HCT116 (cell line): ENCODE data around the gene THADA. TPM values are rescaled to one million over a fixed set of nuclear protein-coding genes. Genes with fewer than 3 reads are reported as not detected.

Experiments
- ATAC-seq: fragments of 200-7000 bp; cut with Tn5 transposase; 2 replicates; pipeline ENCODE4 v1.9.1; 2020; ENCODE audit warnings: mild to moderate bottlenecking, moderate library complexity
- BruUV-seq: library from RNA; stranded (reverse); fragments of 400-500 nt; replicated peaks from 2 replicates; lab custom pipeline; 2021; lab: Mats Ljungman, UMichigan
- CTCF ChIA-PET: fragments of 300-600 bp; sonication (Branson Sonifier 250); formaldehyde crosslinking; loops from one replicate; lab custom pipeline; 2021; ENCODE audit warnings: antibody characterized with exemption; lab: Charles Lee
- POLR2A ChIA-PET: fragments of 300-600, 350-600 bp; sonication (Branson Sonifier 250); formaldehyde crosslinking; loops from one replicate; lab custom pipeline; 2021; ENCODE audit warnings: antibody characterized with exemption; lab: Charles Lee
- RAD21 ChIA-PET, 2 experiments: fragments of 300-600 bp; sonication (Branson Sonifier 250); formaldehyde crosslinking; loops; one replicate each; lab custom pipeline; 2023; ENCODE audit warnings: low total read pairs in 2 of 2; ENCODE audit not compliant: uncharacterized antibody in 2 of 2, unreplicated experiment in 2 of 2, low non-redundant PET in 1 of 2; lab: Charles Lee
- DNase-seq: peaks from one replicate; pipeline ENCODE4 v3.0.0-alpha.2; 2010; ENCODE audit warnings: low read depth, low spot score
- H2AFZ ChIP-seq: fragments of 200-600 bp; shearing (Covaris generic), sonication (generic); 2 replicates; pipeline ENCODE4 v1.6.1; 2017; ENCODE audit warnings: low read depth, mixed run types, mixed read lengths, antibody characterized with exemption, low read length; ENCODE audit not compliant: poor library complexity, severe bottlenecking
- H3K27ac ChIP-seq: 2 replicates; pipeline ENCODE4 v1.5.1; 2012; ENCODE audit warnings: low read depth, low read length
- H3K27me3 ChIP-seq: fragments of 200-600 bp; sonication (generic); 2 replicates; pipeline ENCODE4 v1.6.1; 2016; ENCODE audit warnings: mixed run types, low read length, mixed read lengths; ENCODE audit not compliant: insufficient read depth
- H3K36me3 ChIP-seq, 2 experiments: fragments of 200-500 bp in 1 of 2; fragments of 200-600 bp in 1 of 2; sonication (Bioruptor generic) in 1 of 2; sonication (generic) in 1 of 2; 2 replicates each; pipeline versions ENCODE4 v1.5.1 to v1.6.1; 2014 to 2016; ENCODE audit warnings: low read length in 2 of 2, inconsistent platforms in 1 of 2, mixed read lengths in 1 of 2, mixed run types in 1 of 2; ENCODE audit not compliant: insufficient read depth in 2 of 2, control insufficient read depth in 1 of 2
- H3K4me1 ChIP-seq, 2 experiments: fragments of 200-600 bp in 1 of 2; sonication (generic) in 1 of 2; 2 replicates each; pipeline versions ENCODE4 v1.5.1 to v1.6.1; 2012 to 2017; ENCODE audit warnings: low read length in 2 of 2, inconsistent platforms in 1 of 2, mild to moderate bottlenecking in 1 of 2, mixed read lengths in 1 of 2, mixed run types in 1 of 2, moderate library complexity in 1 of 2; ENCODE audit not compliant: insufficient read depth in 2 of 2, control insufficient read depth in 1 of 2
- H3K4me2 ChIP-seq: fragments of 200-600 bp; sonication (generic); 2 replicates; pipeline ENCODE4 v1.6.1; 2017; ENCODE audit warnings: mixed run types, low read length, mixed read lengths
- H3K4me3 ChIP-seq, 2 experiments: fragments of 200-600 bp in 1 of 2; sonication (generic) in 1 of 2; replicated peaks in 1 of 2; 2 replicates each; pipeline ENCODE4 v1.5.1; 2011 to 2016; ENCODE audit warnings: low read length in 2 of 2, control low read depth in 1 of 2, low read depth in 1 of 2, mild to moderate bottlenecking in 1 of 2, mixed read lengths in 1 of 2, mixed run types in 1 of 2
- H3K79me2 ChIP-seq: fragments of 200-600 bp; sonication (generic); 2 replicates; pipeline ENCODE4 v1.6.1; 2017; ENCODE audit warnings: mild to moderate bottlenecking, mixed run types, low read length, moderate library complexity, mixed read lengths; ENCODE audit not compliant: insufficient read depth
- H3K9ac ChIP-seq: fragments of 200-600 bp; sonication (generic); 2 replicates; pipeline ENCODE4 v1.6.1; 2016; ENCODE audit warnings: low read length, mixed read lengths
- H3K9me2 ChIP-seq: fragments of 200-600 bp; sonication (generic), shearing (Covaris generic); 2 replicates; pipeline ENCODE4 v1.6.1; 2017; ENCODE audit warnings: mixed run types, mild to moderate bottlenecking, moderate library complexity; ENCODE audit not compliant: insufficient read depth
- H3K9me3 ChIP-seq, 2 experiments: fragments of 200-500 bp in 1 of 2; fragments of 200-600 bp in 1 of 2; sonication (Bioruptor generic) in 1 of 2; sonication (generic) in 1 of 2; 2 replicates each; pipeline ENCODE4 v1.6.1; 2014 to 2017; ENCODE audit warnings: low read length in 2 of 2, mixed read lengths in 2 of 2, inconsistent platforms in 1 of 2, low read depth in 1 of 2, mild to moderate bottlenecking in 1 of 2, mixed run types in 1 of 2, moderate library complexity in 1 of 2; ENCODE audit not compliant: control insufficient read depth in 1 of 2, insufficient read depth in 1 of 2
- H4K20me1 ChIP-seq: fragments of 200-600 bp; sonication (generic), shearing (Covaris generic); 2 replicates; pipeline ENCODE4 v1.6.1; 2017; ENCODE audit warnings: mixed run types, mild to moderate bottlenecking, moderate library complexity; ENCODE audit not compliant: insufficient read depth
- CBX3 ChIP-seq: IDR thresholded peaks from 2 replicates; pipeline ENCODE4 v1.6.1; 2012; ENCODE audit warnings: low read depth
- CEBPB ChIP-seq: IDR thresholded peaks from 2 replicates; pipeline ENCODE4 v1.6.1; 2012; ENCODE audit warnings: low read depth
- CTCF ChIP-seq, 3 experiments: fragments of 200-600 bp in 1 of 3; sonication (generic) in 1 of 3; IDR thresholded peaks in 2 of 3; conservative IDR thresholded peaks in 1 of 3; 2 replicates each; pipeline ENCODE4 v1.5.1; 2012 to 2017; ENCODE audit warnings: low read depth in 2 of 3, low read length in 2 of 3, antibody characterized with exemption in 1 of 3, borderline replicate concordance in 1 of 3, control low read depth in 1 of 3, mild to moderate bottlenecking in 1 of 3, mixed read lengths in 1 of 3, mixed run types in 1 of 3, moderate library complexity in 1 of 3; ENCODE audit not compliant: insufficient read depth in 1 of 3
- EGR1 ChIP-seq: IDR thresholded peaks from 2 replicates; pipeline ENCODE4 v1.6.1; 2012; ENCODE audit warnings: low read depth
- EZH2 ChIP-seq: fragments of 200-600 bp; sonication (generic); IDR thresholded peaks from 2 replicates; pipeline ENCODE4 v1.6.1; 2017; ENCODE audit warnings: antibody characterized with exemption, mixed run types
- POLR2A ChIP-seq: IDR thresholded peaks from 2 replicates; pipeline ENCODE4 v1.7.0; 2011; ENCODE audit warnings: borderline replicate concordance; ENCODE audit not compliant: insufficient read depth, insufficient read length; ENCODE audit errors: extremely low read depth
- RAD21 ChIP-seq: IDR thresholded peaks from 2 replicates; pipeline ENCODE4 v1.6.1; 2012; ENCODE audit warnings: low read depth, mild to moderate bottlenecking
- SIN3A ChIP-seq: IDR thresholded peaks from 2 replicates; pipeline ENCODE4 v1.6.1; 2012; ENCODE audit warnings: low read depth
- SP1 ChIP-seq: IDR thresholded peaks from 2 replicates; pipeline ENCODE4 v1.6.1; 2012; ENCODE audit warnings: low read depth
- TCF7L2 ChIP-seq: IDR thresholded peaks from 2 replicates; pipeline ENCODE4 v1.7.0; 2011; ENCODE audit warnings: borderline replicate concordance, inconsistent platforms; ENCODE audit not compliant: insufficient read depth, insufficient read length; ENCODE audit errors: extremely low read depth
- YY1 ChIP-seq: IDR thresholded peaks from 2 replicates; pipeline ENCODE4 v1.6.1; 2011; ENCODE audit warnings: low read length, low read depth, moderate library complexity, mild to moderate bottlenecking; ENCODE audit not compliant: insufficient replicate concordance; ENCODE audit errors: extremely low read depth
- ZFX ChIP-seq: fragments of 450-650 bp; IDR thresholded peaks from 2 replicates; pipeline ENCODE4 v1.6.1; 2017
- ZNF274 ChIP-seq: fragments of 200-500 bp; sonication (Bioruptor generic); IDR thresholded peaks from 2 replicates; pipeline ENCODE4 v1.6.1; 2014; ENCODE audit warnings: mild to moderate bottlenecking, low read depth, low read length, inconsistent platforms
- intact Hi-C: fragments of 100-400 bp; cut with micrococcal nuclease; formaldehyde crosslinking; loops from 2 replicates; pipeline ENCODE4 v1.10.0; 2022
- total RNA-seq: library from RNA; stranded (reverse); gene quantifications from one replicate; pipeline ENCODE4 v1.2.1, GENCODE V29; 2021; ENCODE audit not compliant: unreplicated experiment
- TF ChIP-seq, protein P1 (sequence below): IDR thresholded peaks from 2 replicates; pipeline ENCODE4 v1.6.1; 2012
- TF ChIP-seq, protein P2 (sequence below): IDR thresholded peaks from 2 replicates; pipeline ENCODE4 v1.6.1; 2011; ENCODE audit warnings: mild to moderate bottlenecking, low read length, moderate library complexity; ENCODE audit not compliant: insufficient replicate concordance; ENCODE audit errors: extremely low read depth

Gene THADA
- total RNA-seq, 1 experiment from 2014 or later: 30.7 TPM

DNA sequence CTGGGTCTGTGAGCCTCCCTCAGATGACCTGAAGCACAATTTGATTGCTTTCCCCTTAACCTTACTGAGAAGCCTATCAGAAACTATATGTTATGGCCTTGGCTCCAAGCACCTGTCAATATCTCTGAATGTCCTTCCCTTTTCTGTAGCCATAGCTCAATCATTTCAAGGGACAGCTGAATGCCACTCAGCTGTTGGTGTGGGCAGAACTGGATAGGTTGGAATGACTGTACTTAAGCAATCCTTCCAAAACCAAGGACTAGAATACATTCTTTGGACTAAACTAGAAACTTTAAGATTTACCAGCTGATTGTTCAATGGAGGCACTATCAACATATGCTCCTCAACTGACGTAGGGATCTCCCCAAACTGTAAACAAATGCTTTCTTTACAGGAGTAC is 159.4 kb downstream of the THADA start:
- H3K4me2 ChIP-seq: no peak overlapping the region
- H3K4me3 ChIP-seq: no peak overlapping the region
- H3K36me3 ChIP-seq: 0 out of 4 replicates have a peak, but pooled peaks cover 0 to 3% of the 10 kb centered on the region in 2 experiments
- ChIA-PET RAD21 (no interaction called here), POLR2A (interaction anchor here (1.0 kb wide), 1 partner anchor 10 kb away, joined by 3 read pairs; no protein-coding TSS in a partner anchor), CTCF (no interaction called here)
- H3K27me3 ChIP-seq: no peaks in the 10 kb centered on the region
- H2AFZ ChIP-seq: no peak overlapping the region
- no peaks in the 10 kb centered on the region for H3K9me3 ChIP-seq
- ATAC-seq (no peak), DNase-seq (no peak)
- no TSS peak for BruUV-seq
- no peaks in the 10 kb centered on the region for H3K9me2 ChIP-seq
- intact Hi-C loops: no loop called here
- no peaks in the 10 kb centered on the region for H3K79me2 ChIP-seq
- H3K27ac ChIP-seq: no peak overlapping the region
- H3K4me1 ChIP-seq: peaks cover 9 to 15% of the 10 kb centered on the region in 2 experiments; a peak in 3 of 4 replicates
- H3K9ac ChIP-seq: no peak overlapping the region
- TF ChIP-seq, protein P1, sequence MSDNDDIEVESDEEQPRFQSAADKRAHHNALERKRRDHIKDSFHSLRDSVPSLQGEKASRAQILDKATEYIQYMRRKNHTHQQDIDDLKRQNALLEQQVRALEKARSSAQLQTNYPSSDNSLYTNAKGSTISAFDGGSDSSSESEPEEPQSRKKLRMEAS: no peak
- TF ChIP-seq CTCF (IDR thresholded peaks at IDR 0.05 in 2 of 3, conservative IDR thresholded peaks at IDR 0.05 in 1 of 3; ENCODE audit: borderline replicate concordance in 1 of 3, insufficient read depth in 1 of 3, low read depth in 2 of 3, low read length in 2 of 3) (no peak), ZFX (no peak), CBX3 (no peak), EZH2 (no peak)
- no peaks in the 10 kb centered on the region for H4K20me1 ChIP-seq

DNA sequence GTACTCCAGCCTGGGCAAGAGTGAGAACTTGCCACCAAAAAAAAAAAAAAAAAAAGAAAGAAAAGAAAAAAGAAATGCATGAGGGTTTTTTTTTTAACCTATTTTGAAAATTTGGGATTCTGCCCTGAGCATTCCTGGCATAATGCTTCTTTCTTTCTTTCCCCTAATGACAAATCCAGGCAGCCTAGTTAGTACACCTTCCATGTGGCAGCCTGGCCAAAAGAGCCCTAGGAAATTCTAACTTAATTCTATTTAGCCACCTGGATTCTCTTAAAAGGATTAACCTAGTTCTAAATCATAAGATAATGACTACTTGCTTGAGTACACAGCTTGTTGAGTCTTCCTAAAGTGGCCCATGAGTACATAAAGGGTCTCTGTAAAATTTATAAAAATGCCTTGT is 160.1 kb downstream of the THADA start:
- DNase-seq: no peak
- Histone ChIP-seq H3K9me3 (no peaks in the 10 kb centered on the region), H3K9ac (no peak overlapping the region), H3K4me2 (no peak overlapping the region), H3K27me3 (no peaks in the 10 kb centered on the region), H3K36me3 (0 out of 4 replicates have a peak, but pooled peaks cover 0 to 3% of the 10 kb centered on the region in 2 experiments), H3K79me2 (no peaks in the 10 kb centered on the region)
- CTCF ChIA-PET: no interaction called here
- TF ChIP-seq CBX3: no peak
- no peak for TF ChIP-seq EGR1
- no peak for TF ChIP-seq EZH2
- no peak for TF ChIP-seq SIN3A
- no peak for TF ChIP-seq YY1
- TF ChIP-seq POLR2A: no peak
- no peak for TF ChIP-seq ZFX
- TF ChIP-seq CEBPB: no peak
- TF ChIP-seq ZNF274: no peak
- no peak for TF ChIP-seq RAD21
- TF ChIP-seq, protein P2, sequence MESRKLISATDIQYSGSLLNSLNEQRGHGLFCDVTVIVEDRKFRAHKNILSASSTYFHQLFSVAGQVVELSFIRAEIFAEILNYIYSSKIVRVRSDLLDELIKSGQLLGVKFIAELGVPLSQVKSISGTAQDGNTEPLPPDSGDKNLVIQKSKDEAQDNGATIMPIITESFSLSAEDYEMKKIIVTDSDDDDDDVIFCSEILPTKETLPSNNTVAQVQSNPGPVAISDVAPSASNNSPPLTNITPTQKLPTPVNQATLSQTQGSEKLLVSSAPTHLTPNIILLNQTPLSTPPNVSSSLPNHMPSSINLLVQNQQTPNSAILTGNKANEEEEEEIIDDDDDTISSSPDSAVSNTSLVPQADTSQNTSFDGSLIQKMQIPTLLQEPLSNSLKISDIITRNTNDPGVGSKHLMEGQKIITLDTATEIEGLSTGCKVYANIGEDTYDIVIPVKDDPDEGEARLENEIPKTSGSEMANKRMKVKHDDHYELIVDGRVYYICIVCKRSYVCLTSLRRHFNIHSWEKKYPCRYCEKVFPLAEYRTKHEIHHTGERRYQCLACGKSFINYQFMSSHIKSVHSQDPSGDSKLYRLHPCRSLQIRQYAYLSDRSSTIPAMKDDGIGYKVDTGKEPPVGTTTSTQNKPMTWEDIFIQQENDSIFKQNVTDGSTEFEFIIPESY: no peak
- TF ChIP-seq TCF7L2: no peak
- no peak for TF ChIP-seq SP1
- TF ChIP-seq, all 23 proteins: peak for 0
- RAD21 ChIA-PET: no interaction called here
- H3K4me1 ChIP-seq: peaks cover 13 to 20% of the 10 kb centered on the region in 2 experiments
- POLR2A ChIA-PET: interaction anchor here (1.0 kb wide), 1 partner anchor 9 kb away, joined by 3 read pairs; no protein-coding TSS in a partner anchor
- no peak overlapping the region for H2AFZ ChIP-seq
- no peak for ATAC-seq
- H3K4me3 ChIP-seq: no peak overlapping the region
- intact Hi-C loops: no loop called here
- no peaks in the 10 kb centered on the region for H4K20me1 ChIP-seq
- BruUV-seq: no TSS peak
- H3K27ac ChIP-seq: no peak overlapping the region
- H3K9me2 ChIP-seq: no peaks in the 10 kb centered on the region
